ENCODE data around the gene SF3B5. TPM values are rescaled to one million over a fixed set of nuclear protein-coding genes. Genes with fewer than 3 reads are reported as not detected.
A peak's percentile ranks its signal among the peaks of the same experiment; 100 is the strongest.

The SF3B5 gene
- 136 TPM for total RNA-seq (2013)
- polyA plus RNA-seq (100 to 1,000 TPM; 271 to 445 (median 355) TPM), polyA minus RNA-seq (51.3 and 107 TPM in 2 replicates), total RNA-seq (16.6 to 46.3 (median 38.4) reads per million in 11 experiments)

GRCh38 chr6:144095134-144096002 is at the start of gene SF3B5:
SF3B5 (minus strand) TSS chr6:144095573; CDS start chr6:144095497, 76 bp downstream.
- peaks cover 2% of the 10 kb centered on the region in 2 donors for H3K36me3 Mint-ChIP-seq
- H3K9me3 ChIP-seq (replicated peaks in 1 of 2; ENCODE audit: control insufficient read depth in 1 of 2, insufficient read depth in 1 of 2, low read length in 2 of 2) = no peaks in the 10 kb centered on the region
- no peak for TF ChIP-seq CTCF (IDR thresholded peaks at IDR 0.05)
- H4K20me1 ChIP-seq (ENCODE audit: insufficient read depth, low read length) = no peaks in the 10 kb centered on the region
- WGBS (ENCODE audit: insufficient coverage) = under 1% methylated on average over 55 of the region's 60 CpGs
- peak within 1 kb of the TSS; percentile 87 to 94 for H3K27ac ChIP-seq (ENCODE audit: low read depth in 1 of 2, low read length in 2 of 2)
- H3K4me3 Mint-ChIP-seq = peak within 1 kb of the TSS; percentile 95 to 97
- peaks cover 17 to 24% of the 10 kb centered on the region in 2 donors for H3K4me1 ChIP-seq (ENCODE audit: control insufficient read depth in 1 of 2, insufficient read depth in 2 of 2, low read length in 2 of 2)
- H3K27me3 ChIP-seq (ENCODE audit: control insufficient read depth in 2 of 2, insufficient read depth in 2 of 2, low read length in 2 of 2) = no peaks in the 10 kb centered on the region
- intact Hi-C loops (cut with micrococcal nuclease) = loop anchor here (5.0 to 10.0 kb wide), 5 partner anchors 57 to 253 kb away; partner anchors contain the start of genes STX11 (in 2 of the 2), LTV1 (in 1 of the 2) and UTRN (in 1 of the 2)
- H3K79me2 ChIP-seq (ENCODE audit: insufficient read depth, low read length) = peaks cover 21% of the 10 kb centered on the region
- H3K27ac Mint-ChIP-seq = peak within 1 kb of the TSS; percentile 96 to 99 (median 97)
- H2AFZ ChIP-seq (ENCODE audit: insufficient read depth, low read depth, low read length, poor library complexity, severe bottlenecking) = peak within 1 kb of the TSS; percentile 99
- peak; percentile 100 for DNase-seq
- peak within 1 kb of the TSS; percentile 94 for H3K4me2 ChIP-seq (replicated peaks; ENCODE audit: extremely low read depth, low read length, poor library complexity, severe bottlenecking)
- H3K4me3 ChIP-seq (replicated peaks in 1 of 3; ENCODE audit: low read depth in 2 of 3, low read length in 3 of 3) = peak within 1 kb of the TSS; percentile 73 to 84 (median 82)
- H3K36me3 ChIP-seq (replicated peaks in 1 of 2; ENCODE audit: control insufficient read depth in 1 of 2, insufficient read depth in 2 of 2, low read length in 2 of 2) = no peaks in the 10 kb centered on the region
- no peaks in the 10 kb centered on the region for H3K9me3 Mint-ChIP-seq
- peaks cover 21% of the 10 kb centered on the region for H3K4me1 Mint-ChIP-seq
- peak within 1 kb of the TSS; percentile 93 for H3K9ac ChIP-seq (ENCODE audit: insufficient read depth, low read length, poor library complexity, severe bottlenecking)
- peaks cover 0 to 2% (median 2%) of the 10 kb centered on the region in 3 donors for H3K27me3 Mint-ChIP-seq (ENCODE audit: low read depth in 3 of 3)

GRCh38 chr6:144144996-144145395 is 49.6 kb upstream of the SF3B5 start:
- intact Hi-C loops (cut with micrococcal nuclease) = loop anchor here (5.0 kb wide), 1 partner anchor 37 kb away; no protein-coding TSS in a partner anchor
- H3K36me3 Mint-ChIP-seq = peaks cover 0 to 3% of the 10 kb centered on the region in 2 donors
- Histone ChIP-seq H3K36me3 (replicated peaks in 1 of 2; ENCODE audit: control insufficient read depth in 1 of 2, insufficient read depth in 2 of 2, low read length in 2 of 2) (no peaks in the 10 kb centered on the region), H3K9me3 (replicated peaks in 1 of 2; ENCODE audit: control insufficient read depth in 1 of 2, insufficient read depth in 1 of 2, low read length in 2 of 2) (no peaks in the 10 kb centered on the region), H3K4me1 (ENCODE audit: control insufficient read depth in 1 of 2, insufficient read depth in 2 of 2, low read length in 2 of 2) (peaks cover 24 to 29% of the 10 kb centered on the region in 2 donors), H2AFZ (ENCODE audit: insufficient read depth, low read depth, low read length, poor library complexity, severe bottlenecking) (no peak overlapping the region), H3K79me2 (ENCODE audit: insufficient read depth, low read length) (no peaks in the 10 kb centered on the region), H3K4me3 (replicated peaks in 1 of 3; ENCODE audit: low read depth in 2 of 3, low read length in 3 of 3) (no peak overlapping the region), H3K27me3 (ENCODE audit: control insufficient read depth in 2 of 2, insufficient read depth in 2 of 2, low read length in 2 of 2) (no peaks in the 10 kb centered on the region), H4K20me1 (ENCODE audit: insufficient read depth, low read length) (no peaks in the 10 kb centered on the region), H3K27ac (ENCODE audit: low read depth in 1 of 2, low read length in 2 of 2) (no peak overlapping the region), H3K9ac (ENCODE audit: insufficient read depth, low read length, poor library complexity, severe bottlenecking) (no peak overlapping the region), H3K4me2 (replicated peaks; ENCODE audit: extremely low read depth, low read length, poor library complexity, severe bottlenecking) (no peak overlapping the region)
- H3K27ac Mint-ChIP-seq = no peak overlapping the region
- no peak for TF ChIP-seq CTCF (IDR thresholded peaks at IDR 0.05)
- no CpG with 5 or more reads among the region's 1 CpG for WGBS (ENCODE audit: insufficient coverage)
- DNase-seq = no peak
- H3K4me1 Mint-ChIP-seq = peaks cover 46% of the 10 kb centered on the region
- no peaks in the 10 kb centered on the region for H3K9me3 Mint-ChIP-seq
- peaks cover 0 to 1% (median 0%) of the 10 kb centered on the region in 3 donors for H3K27me3 Mint-ChIP-seq (ENCODE audit: low read depth in 3 of 3)
- H3K4me3 Mint-ChIP-seq = no peak overlapping the region

Measured in CD14-positive monocyte (primary cell).